Nephron progenitor cell (in vitro differentiated cells): ENCODE results near the gene OTOP3.

Experiments used
- DNase-seq: peaks from one replicate; pipeline ENCODE4 v3.0.0; 2021
- H3K27ac Mint-ChIP-seq: 2 replicates; pipeline ENCODE4 v1.8.0; 2021; ENCODE audit warnings: mild to moderate bottlenecking, moderate library complexity, mixed read lengths
- H3K27me3 Mint-ChIP-seq: 2 replicates; pipeline ENCODE4 v1.8.0; 2021; ENCODE audit warnings: mild to moderate bottlenecking, low read depth, mixed read lengths; ENCODE audit not compliant: poor library complexity
- H3K36me3 Mint-ChIP-seq: 2 replicates; pipeline ENCODE4 v1.8.0; 2021; ENCODE audit warnings: low read depth, mixed read lengths
- H3K4me1 Mint-ChIP-seq: 2 replicates; pipeline ENCODE4 v1.8.0; 2021; ENCODE audit warnings: mixed read lengths
- H3K4me3 Mint-ChIP-seq: 2 replicates; pipeline ENCODE4 v1.8.0; 2021; ENCODE audit warnings: mild to moderate bottlenecking, moderate library complexity, mixed read lengths
- H3K9me3 Mint-ChIP-seq: 2 replicates; pipeline ENCODE4 v1.8.0; 2021; ENCODE audit warnings: mild to moderate bottlenecking, moderate library complexity, mixed read lengths
- CTCF ChIP-seq: fragments of 200-600 bp; sonication (generic); IDR thresholded peaks from 2 replicates; pipeline ENCODE4 v1.5.0; 2021; ENCODE audit warnings: antibody characterized with exemption

The OTOP3 gene

GRCh38 chr17:74947041-74947754, 11.5 kb downstream of the OTOP3 start:
- Mint-ChIP-seq H3K4me3 (no peak overlapping the region), H3K36me3 (no peaks in the 10 kb centered on the region), H3K9me3 (no peaks in the 10 kb centered on the region), H3K27me3 (peaks cover 80% of the 10 kb centered on the region), H3K27ac (no peak overlapping the region), H3K4me1 (peaks cover 6% of the 10 kb centered on the region)
- TF ChIP-seq CTCF, result no peak
- no peak for DNase-seq

GRCh38 chr17:74949455-74950115, 13.9 kb downstream of the OTOP3 start:
- no peaks in the 10 kb centered on the region for H3K9me3 Mint-ChIP-seq
- H3K36me3 Mint-ChIP-seq, result no peaks in the 10 kb centered on the region
- no peak for DNase-seq
- H3K4me3 Mint-ChIP-seq, result no peak overlapping the region
- no peak overlapping the region for H3K27ac Mint-ChIP-seq
- peaks cover 11% of the 10 kb centered on the region for H3K4me1 Mint-ChIP-seq
- peaks cover 72% of the 10 kb centered on the region for H3K27me3 Mint-ChIP-seq
- no peak for TF ChIP-seq CTCF

- Mint-ChIP-seq H3K9me3 (no peaks in the 10 kb centered on the region), H3K4me3 (no peak overlapping the region), H3K36me3 (no peaks in the 10 kb centered on the region), H3K27ac (no peak overlapping the region), H3K4me1 (peaks cover 8% of the 10 kb centered on the region), H3K27me3 (peaks cover 69% of the 10 kb centered on the region)
- TF ChIP-seq CTCF, result no peak
- no peak for DNase-seq
Measured at GRCh38 chr17:74950207-74950606, 14.5 kb downstream of the OTOP3 start.

- no peak overlapping the region for H3K4me3 Mint-ChIP-seq
- no peak for DNase-seq
Measured at GRCh38 chr17:74951065-74951464, 15.4 kb downstream of the OTOP3 start.

GRCh38 chr17:74951680-74952421, 16.2 kb downstream of the OTOP3 start:
- Mint-ChIP-seq H3K27ac (no peak overlapping the region), H3K4me3 (no peak overlapping the region), H3K9me3 (no peaks in the 10 kb centered on the region), H3K27me3 (peaks cover 69% of the 10 kb centered on the region), H3K36me3 (no peaks in the 10 kb centered on the region), H3K4me1 (peaks cover 4% of the 10 kb centered on the region)
- TF ChIP-seq CTCF, result no peak
- no peak for DNase-seq

More at GRCh38 chr17:74951065-74951464, 15.4 kb downstream of the OTOP3 start:
- no peaks in the 10 kb centered on the region for H3K9me3 Mint-ChIP-seq
- H3K27me3 Mint-ChIP-seq, result peaks cover 69% of the 10 kb centered on the region
- H3K4me1 Mint-ChIP-seq, result peaks cover 4% of the 10 kb centered on the region
- H3K36me3 Mint-ChIP-seq, result no peaks in the 10 kb centered on the region
- no peak overlapping the region for H3K27ac Mint-ChIP-seq
- no peak for TF ChIP-seq CTCF
